HepG2 (cell line): ENCODE measurements around the gene PLAGL2. TPM values are rescaled to one million over a fixed set of nuclear protein-coding genes. Genes with fewer than 3 reads are reported as not detected.

ENCODE experiments used
- ATAC-seq: fragments of 200-7000 bp; cut with Tn5 transposase; 3 replicates; pipeline ENCODE4 v1.9.1; 2020; ENCODE audit warnings: mild to moderate bottlenecking, moderate library complexity
- BruUV-seq: library from RNA; stranded (reverse); fragments of 400-500 nt; replicated peaks from 2 replicates; lab custom pipeline; 2021; lab: Mats Ljungman, UMichigan
- CTCF ChIA-PET: fragments of 300-600 bp; formaldehyde crosslinking; extraction: SDS; loops from one replicate; lab custom pipeline; 2021; ENCODE audit warnings: low total read pairs, inconsistent platforms, low intra/inter-chr PET ratio; lab: Yijun Ruan, JAX
- POLR2A ChIA-PET: fragments of 350-600 bp; sonication (Branson Sonifier 250); formaldehyde crosslinking; loops from one replicate; lab custom pipeline; 2020; ENCODE audit warnings: antibody characterized with exemption, inconsistent platforms; lab: Yijun Ruan, JAX
- DNase-seq: peaks from one replicate; pipeline ENCODE4 v3.0.0-alpha.2; 2015; ENCODE audit warnings: low spot score
- FAIRE-seq: peaks from 3 replicates; lab custom pipeline; 2011; peaks lifted over from hg19 to GRCh38; lab: Jason Lieb, UNC
- H2AFZ ChIP-seq: one replicate; pipeline ENCODE4 v1.6.1; 2011; ENCODE audit warnings: low read length, inconsistent platforms
- H3K27ac ChIP-seq: fragments of 300-600 bp; 3 replicates; pipeline ENCODE4 v1.8.0; 2011; ENCODE audit warnings: mixed run types, mild to moderate bottlenecking, mixed read lengths, low read length, inconsistent platforms; ENCODE audit not compliant: insufficient read depth; ENCODE audit errors: extremely low read length
- H3K27me3 ChIP-seq, 2 experiments: fragments of 200-600 bp in 1 of 2; 2 replicates in 1 of 2; 3 replicates in 1 of 2; pipeline versions ENCODE4 v1.6.0 to v1.8.0; 2011; ENCODE audit warnings: low read length in 2 of 2, mild to moderate bottlenecking in 2 of 2, moderate library complexity in 2 of 2, inconsistent platforms in 1 of 2; ENCODE audit not compliant: insufficient read depth in 2 of 2, control insufficient read depth in 1 of 2
- H3K36me3 ChIP-seq, 2 experiments: fragments of 200-600 bp in 1 of 2; replicated peaks in 1 of 2; 2 replicates in 1 of 2; 3 replicates in 1 of 2; pipeline versions ENCODE4 v1.5.1 to v1.8.0; 2011; ENCODE audit warnings: low read length in 2 of 2, inconsistent platforms in 1 of 2; ENCODE audit not compliant: insufficient read depth in 2 of 2, control insufficient read depth in 1 of 2
- H3K4me1 ChIP-seq: 2 replicates; pipeline ENCODE4 v1.5.1; 2012; ENCODE audit warnings: low read length, inconsistent platforms; ENCODE audit not compliant: insufficient read depth
- H3K4me2 ChIP-seq: 2 replicates; pipeline ENCODE4 v1.6.0; 2011; ENCODE audit warnings: low read depth, low read length, inconsistent platforms
- H3K4me3 ChIP-seq, 3 experiments: fragments of 200-600 bp in 1 of 3; sonication (generic), shearing (Covaris generic) in 1 of 3; replicated peaks in 1 of 3; 2 replicates each; pipeline ENCODE4 v1.5.1; 2011 to 2016; ENCODE audit warnings: low read length in 3 of 3, inconsistent platforms in 2 of 3, low read depth in 2 of 3, mild to moderate bottlenecking in 2 of 3, control low read depth in 1 of 3, mixed read lengths in 1 of 3; ENCODE audit not compliant: insufficient read depth in 1 of 3
- H3K79me2 ChIP-seq: one replicate; pipeline ENCODE4 v1.6.1; 2011; ENCODE audit warnings: low read length, inconsistent platforms; ENCODE audit not compliant: insufficient read depth
- H3K9ac ChIP-seq: 2 replicates; pipeline ENCODE4 v1.6.0; 2011; ENCODE audit warnings: mild to moderate bottlenecking, low read depth, low read length, inconsistent platforms; ENCODE audit not compliant: insufficient read depth
- H3K9me3 ChIP-seq: 2 replicates; pipeline ENCODE4 v1.5.1; 2012; ENCODE audit warnings: mild to moderate bottlenecking, low read length
- H4K20me1 ChIP-seq: 2 replicates; pipeline ENCODE4 v1.6.0; 2011; ENCODE audit warnings: inconsistent platforms, mild to moderate bottlenecking, low read length, moderate library complexity; ENCODE audit not compliant: insufficient read depth
- AHR ChIP-seq: IDR thresholded peaks from 2 replicates; pipeline ENCODE4 v1.6.1; 2018; ENCODE audit warnings: missing genetic modification reagents, missing compliant biosample characterization
- ELF4 ChIP-seq: sonication (generic); formaldehyde crosslinking; IDR thresholded peaks from 2 replicates; pipeline ENCODE4 v1.5.0; 2020; ENCODE audit warnings: missing genetic modification reagents, mild to moderate bottlenecking, moderate library complexity, borderline replicate concordance
- MYNN ChIP-seq: sonication (generic); formaldehyde crosslinking; IDR thresholded peaks from 2 replicates; pipeline ENCODE4 v1.4.0; 2020; ENCODE audit warnings: mild to moderate bottlenecking, low read depth, missing genetic modification reagents
- POLR2A ChIP-seq, 2 experiments: IDR thresholded peaks; 2 replicates each; pipeline ENCODE4 v1.6.1; 2011; ENCODE audit warnings: low read depth in 2 of 2, low read length in 2 of 2, mild to moderate bottlenecking in 1 of 2, moderate library complexity in 1 of 2; ENCODE audit not compliant: insufficient read depth in 1 of 2
- SALL1 ChIP-seq: sonication (generic); formaldehyde crosslinking; IDR thresholded peaks from 2 replicates; pipeline ENCODE4 v1.8.0; 2022; ENCODE audit warnings: mild to moderate bottlenecking, missing genetic modification reagents
- SMYD3 ChIP-seq: sonication (generic); formaldehyde crosslinking; IDR thresholded peaks from 2 replicates; pipeline ENCODE4 v1.8.1; 2023; ENCODE audit warnings: mild to moderate bottlenecking, missing genetic modification reagents
- SUZ12 ChIP-seq: fragments of 150-350 bp; IDR thresholded peaks from 2 replicates; pipeline ENCODE4 v1.6.1; 2014; ENCODE audit warnings: low read depth, low read length
- ZNF333 ChIP-seq: sonication (generic); formaldehyde crosslinking; IDR thresholded peaks from 2 replicates; pipeline ENCODE4 v1.4.0; 2020; ENCODE audit warnings: mild to moderate bottlenecking, missing genetic modification reagents, borderline replicate concordance
- ZNF501 ChIP-seq: sonication (generic); formaldehyde crosslinking; IDR thresholded peaks from 2 replicates; pipeline ENCODE4 v1.5.1; 2020; ENCODE audit warnings: mild to moderate bottlenecking, moderate library complexity, missing genetic modification reagents
- ZNF547 ChIP-seq: sonication (generic); formaldehyde crosslinking; IDR thresholded peaks from 2 replicates; pipeline ENCODE4 v1.5.1; 2020; ENCODE audit warnings: mild to moderate bottlenecking, missing genetic modification reagents
- ZNF737 ChIP-seq: sonication (generic); formaldehyde crosslinking; IDR thresholded peaks from 2 replicates; pipeline ENCODE4 v1.5.0; 2020; ENCODE audit warnings: missing genetic modification reagents, mild to moderate bottlenecking, borderline replicate concordance
- ZNF775 ChIP-seq: sonication (generic); formaldehyde crosslinking; IDR thresholded peaks from 2 replicates; pipeline ENCODE4 v1.4.0; 2020; ENCODE audit warnings: missing genetic modification reagents, mild to moderate bottlenecking, moderate library complexity, borderline replicate concordance
- ZNF788 ChIP-seq: sonication (generic); formaldehyde crosslinking; IDR thresholded peaks from 2 replicates; pipeline ENCODE4 v1.5.0; 2020; ENCODE audit warnings: mild to moderate bottlenecking, missing genetic modification reagents, borderline replicate concordance
- WGBS: methylation state at CpG from one replicate; pipeline ENCODE4 v1.1.6; 2017; ENCODE audit warnings: low lambda C conversion rate; 5-methylcytosine and 5-hydroxymethylcytosine counted together
- in situ Hi-C: cut with HindIII; loops from 2 replicates; pipeline ENCODE4 v1.10.0; 2017; ENCODE audit warnings: low pct_unique_long_range_greater_than_20kb; ENCODE audit not compliant: extremely low pct_ligation_motif_present
- intact Hi-C: fragments of 100-400 bp; cut with micrococcal nuclease; formaldehyde crosslinking; loops from one replicate; pipeline ENCODE4 v1.10.0; 2022; ENCODE audit not compliant: unreplicated experiment
- polyA plus RNA-seq, 8 experiments: library from polyadenylated mRNA; depleted of rRNA in 3 of 8; stranded (reverse) in 7 of 8; unstranded in 1 of 8; fragments of >200 nt; fragmentation: Illumina TruSeq in 4 of 8; extraction: Trizol in 4 of 8; gene quantifications; 2 replicates each; pipeline versions ENCODE4 v1.2.1 to v1.2.3, GENCODE V29; 2011 to 2016; ENCODE audit warnings: low read depth in 4 of 8, missing spikeins in 1 of 8, mixed read lengths in 1 of 8; ENCODE audit not compliant: insufficient read depth in 1 of 8
- total RNA-seq, 5 experiments: library from RNA; depleted of rRNA; stranded (reverse); fragments of >200 nt; fragmentation: Illumina TruSeq; extraction: Trizol; gene quantifications; 2 replicates each; pipeline ENCODE4 v1.2.3, GENCODE V29; 2016; ENCODE audit warnings: low read depth in 1 of 5
- TF ChIP-seq, protein P1 (sequence below): sonication (generic); formaldehyde crosslinking; IDR thresholded peaks from 2 replicates; pipeline ENCODE4 v1.8.1; 2022; ENCODE audit warnings: low read depth, mild to moderate bottlenecking, missing genetic modification reagents
- TF ChIP-seq, protein P2 (sequence below): sonication (generic); formaldehyde crosslinking; IDR thresholded peaks from 2 replicates; pipeline ENCODE4 v1.8.0; 2022; ENCODE audit warnings: mild to moderate bottlenecking, missing genetic modification reagents, borderline replicate concordance
- TF ChIP-seq, protein P3 (sequence below): sonication (generic); formaldehyde crosslinking; IDR thresholded peaks from 2 replicates; pipeline ENCODE4 v1.4.0; 2020; ENCODE audit warnings: low read depth, mild to moderate bottlenecking, missing genetic modification reagents
- TF ChIP-seq, protein P4 (sequence below): IDR thresholded peaks from 2 replicates; pipeline ENCODE4 v1.6.1; 2016; ENCODE audit warnings: missing compliant biosample characterization, missing genetic modification reagents, borderline replicate concordance

PLAGL2 gene
- total and polyA plus RNA-seq, 2 of the 13 experiments (the other 11 are each of a cell fraction or from before 2014, with no cell fraction given), result 15.2 to 15.3 TPM

DNA sequence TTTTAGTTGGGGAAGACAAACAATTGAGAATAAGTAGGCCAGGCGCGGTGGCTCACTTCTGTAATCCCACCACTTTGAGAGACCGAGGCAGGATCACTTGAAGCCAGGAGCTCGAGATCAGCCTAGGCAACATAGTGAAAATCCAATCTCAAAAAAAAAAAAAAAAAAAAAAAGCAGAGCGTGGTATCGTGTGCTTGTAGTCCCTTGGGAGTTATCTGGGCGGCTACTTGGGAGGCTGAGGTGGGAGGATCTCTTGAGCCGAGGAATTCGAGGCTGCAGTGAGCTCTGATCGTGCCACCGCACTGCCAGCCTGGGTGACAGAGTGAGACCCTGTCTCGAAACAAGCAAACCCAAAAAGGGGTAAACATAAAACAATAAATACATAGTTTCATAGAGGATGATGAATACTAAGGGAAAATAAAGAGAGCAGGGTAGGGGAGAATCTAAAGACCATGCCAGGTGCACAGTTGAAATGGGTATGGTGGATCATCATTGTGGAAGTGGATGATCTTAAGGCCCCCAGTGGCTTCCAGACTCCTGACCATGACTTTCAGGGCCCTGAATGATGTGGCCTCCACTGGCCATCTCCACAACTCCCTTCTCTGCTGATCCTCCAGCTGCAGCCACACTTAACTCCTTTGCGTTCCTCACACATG lies 1.1 kb upstream of the PLAGL2 start:
- H3K9me3 ChIP-seq, result no peaks in the 10 kb centered on the region
- H3K9ac ChIP-seq, result peak overlapping the region; percentile 98
- peak overlapping the region; percentile 76 for H3K27ac ChIP-seq
- H3K36me3 ChIP-seq, result peaks cover 15 to 39% of the 10 kb centered on the region in 2 experiments
- FAIRE-seq (no peak), ATAC-seq (no peak), DNase-seq (no peak)
- in situ Hi-C loops, result no loop called here
- intact Hi-C loops, result loop anchor here (5.0 kb wide), 3 partner anchors 49 to 119 kb away; no protein-coding TSS in a partner anchor
- ChIA-PET CTCF (no interaction called here), POLR2A (interaction anchor here (1.5 kb wide), 1 partner anchor 52 kb away, joined by 3 read pairs; no protein-coding TSS in a partner anchor)
- peaks cover 27% of the 10 kb centered on the region for H4K20me1 ChIP-seq
- no peak overlapping the region for H2AFZ ChIP-seq
- BruUV-seq, result no TSS peak
- H3K27me3 ChIP-seq, result peaks cover 0 to 7% of the 10 kb centered on the region in 2 experiments; a peak in 1 of 5 replicates
- H3K4me3 ChIP-seq, result peak overlapping the region; percentile 91 to 99 (median 94)
- H3K79me2 ChIP-seq, result peaks cover 55% of the 10 kb centered on the region
- H3K4me1 ChIP-seq, result peaks cover 70% of the 10 kb centered on the region
- 69% methylated on average over 13 of the region's 13 CpGs for whole genome bisulfite sequencing
- H3K4me2 ChIP-seq, result peak overlapping the region; percentile 84
- TF ChIP-seq SMYD3 (CRISPR knock-in tag) (0 out of 2 replicates have a peak, but pooled peaks have one; percentile 7), SUZ12 (no peak), ZNF737 (CRISPR knock-in tag) (peak; percentile 50; the same call in 1 of the 2 replicates), ELF4 (CRISPR knock-in tag) (0 out of 2 replicates have a peak, but pooled peaks have one; percentile 84), ZNF788 (CRISPR knock-in tag) (peak; percentile 15; the same call in 1 of the 2 replicates), SALL1 (CRISPR knock-in tag) (0 out of 2 replicates have a peak, but pooled peaks have one; percentile 24), ZNF547 (CRISPR knock-in tag) (no peak), ZNF333 (CRISPR knock-in tag) (0 out of 2 replicates have a peak, but pooled peaks have one; percentile 12), MYNN (CRISPR knock-in tag) (no peak), POLR2A (IDR thresholded peaks at IDR 0.05; ENCODE audit: insufficient read depth in 1 of 2, low read depth in 2 of 2, low read length in 2 of 2) (0 out of 4 replicates have a peak, but pooled peaks of 1 of the 2 experiments have one; percentile 17), ZNF501 (CRISPR knock-in tag) (0 out of 2 replicates have a peak, but pooled peaks have one; percentile 9), AHR (CRISPR knock-in tag) (no peak), ZNF775 (no peak)
- TF ChIP-seq, protein P1, sequence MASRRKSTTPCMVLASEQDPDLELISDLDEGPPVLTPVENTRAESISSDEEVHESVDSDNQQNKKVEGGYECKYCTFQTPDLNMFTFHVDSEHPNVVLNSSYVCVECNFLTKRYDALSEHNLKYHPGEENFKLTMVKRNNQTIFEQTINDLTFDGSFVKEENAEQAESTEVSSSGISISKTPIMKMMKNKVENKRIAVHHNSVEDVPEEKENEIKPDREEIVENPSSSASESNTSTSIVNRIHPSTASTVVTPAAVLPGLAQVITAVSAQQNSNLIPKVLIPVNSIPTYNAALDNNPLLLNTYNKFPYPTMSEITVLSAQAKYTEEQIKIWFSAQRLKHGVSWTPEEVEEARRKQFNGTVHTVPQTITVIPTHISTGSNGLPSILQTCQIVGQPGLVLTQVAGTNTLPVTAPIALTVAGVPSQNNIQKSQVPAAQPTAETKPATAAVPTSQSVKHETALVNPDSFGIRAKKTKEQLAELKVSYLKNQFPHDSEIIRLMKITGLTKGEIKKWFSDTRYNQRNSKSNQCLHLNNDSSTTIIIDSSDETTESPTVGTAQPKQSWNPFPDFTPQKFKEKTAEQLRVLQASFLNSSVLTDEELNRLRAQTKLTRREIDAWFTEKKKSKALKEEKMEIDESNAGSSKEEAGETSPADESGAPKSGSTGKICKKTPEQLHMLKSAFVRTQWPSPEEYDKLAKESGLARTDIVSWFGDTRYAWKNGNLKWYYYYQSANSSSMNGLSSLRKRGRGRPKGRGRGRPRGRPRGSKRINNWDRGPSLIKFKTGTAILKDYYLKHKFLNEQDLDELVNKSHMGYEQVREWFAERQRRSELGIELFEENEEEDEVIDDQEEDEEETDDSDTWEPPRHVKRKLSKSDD (CRISPR knock-in tag), result no peak
- TF ChIP-seq, protein P2, sequence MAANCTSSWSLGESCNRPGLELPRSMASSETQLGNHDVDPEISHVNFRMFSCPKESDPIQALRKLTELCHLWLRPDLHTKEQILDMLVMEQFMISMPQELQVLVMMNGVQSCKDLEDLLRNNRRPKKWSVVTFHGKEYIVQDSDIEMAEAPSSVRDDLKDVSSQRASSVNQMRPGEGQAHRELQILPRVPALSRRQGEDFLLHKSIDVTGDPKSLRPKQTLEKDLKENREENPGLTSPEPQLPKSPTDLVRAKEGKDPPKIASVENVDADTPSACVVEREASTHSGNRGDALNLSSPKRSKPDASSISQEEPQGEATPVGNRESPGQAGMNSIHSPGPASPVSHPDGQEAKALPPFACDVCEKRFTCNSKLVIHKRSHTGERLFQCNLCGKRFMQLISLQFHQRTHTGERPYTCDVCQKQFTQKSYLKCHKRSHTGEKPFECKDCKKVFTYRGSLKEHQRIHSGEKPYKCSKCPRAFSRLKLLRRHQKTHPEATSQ (CRISPR knock-in tag), result 0 out of 2 replicates have a peak, but pooled peaks have one; percentile 7
- TF ChIP-seq, protein P3, sequence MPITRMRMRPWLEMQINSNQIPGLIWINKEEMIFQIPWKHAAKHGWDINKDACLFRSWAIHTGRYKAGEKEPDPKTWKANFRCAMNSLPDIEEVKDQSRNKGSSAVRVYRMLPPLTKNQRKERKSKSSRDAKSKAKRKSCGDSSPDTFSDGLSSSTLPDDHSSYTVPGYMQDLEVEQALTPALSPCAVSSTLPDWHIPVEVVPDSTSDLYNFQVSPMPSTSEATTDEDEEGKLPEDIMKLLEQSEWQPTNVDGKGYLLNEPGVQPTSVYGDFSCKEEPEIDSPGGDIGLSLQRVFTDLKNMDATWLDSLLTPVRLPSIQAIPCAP, result no peak
- TF ChIP-seq, protein P4, sequence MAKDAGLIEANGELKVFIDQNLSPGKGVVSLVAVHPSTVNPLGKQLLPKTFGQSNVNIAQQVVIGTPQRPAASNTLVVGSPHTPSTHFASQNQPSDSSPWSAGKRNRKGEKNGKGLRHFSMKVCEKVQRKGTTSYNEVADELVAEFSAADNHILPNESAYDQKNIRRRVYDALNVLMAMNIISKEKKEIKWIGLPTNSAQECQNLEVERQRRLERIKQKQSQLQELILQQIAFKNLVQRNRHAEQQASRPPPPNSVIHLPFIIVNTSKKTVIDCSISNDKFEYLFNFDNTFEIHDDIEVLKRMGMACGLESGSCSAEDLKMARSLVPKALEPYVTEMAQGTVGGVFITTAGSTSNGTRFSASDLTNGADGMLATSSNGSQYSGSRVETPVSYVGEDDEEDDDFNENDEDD, result no peak
